IPS-NIHi7 (cell line): ENCODE measurements around the gene GLRX.
"Not testable (repeated sequence)": the region's sequence is repeated elsewhere in the genome, so short reads cannot be mapped to it uniquely, and the experiment has no call there.

Experiments used
- DNase-seq: peaks from one replicate; pipeline ENCODE4 v3.0.0; 2012; ENCODE audit warnings: mixed read lengths; ENCODE audit errors: extremely low spot score

The GLRX gene

GRCh38 chr5:95822542-95823181, at the start of gene GLRX:
TSS of gene GLRX (minus strand) at chr5:95822726. CDS start at chr5:95822662, 64 bp downstream.
- peak; percentile 63 for DNase-seq

GRCh38 chr5:95871146-95871806, 48.8 kb upstream of the GLRX start:
- no peak for DNase-seq

- DNase-seq, result no peak
Measured at GRCh38 chr5:95870105-95870672, 47.7 kb upstream of the GLRX start.

GRCh38 chr5:95869173-95869855, 46.8 kb upstream of the GLRX start:
- DNase-seq, result not testable (repeated sequence)

- DNase-seq, result no peak
Measured at GRCh38 chr5:95868136-95868535, 45.6 kb upstream of the GLRX start.

GRCh38 chr5:95866435-95867040, 44.0 kb upstream of the GLRX start:
- no peak for DNase-seq

- no peak for DNase-seq
Measured at GRCh38 chr5:95864944-95865504, 42.5 kb upstream of the GLRX start.

- DNase-seq, result no peak
Measured at GRCh38 chr5:95864456-95864855, 41.9 kb upstream of the GLRX start.

- no peak for DNase-seq
Measured at GRCh38 chr5:95863383-95863757, 40.8 kb upstream of the GLRX start.

GRCh38 chr5:95862671-95863382, 40.3 kb upstream of the GLRX start:
- DNase-seq, result no peak

- DNase-seq, result no peak
Measured at GRCh38 chr5:95861864-95862561, 39.5 kb upstream of the GLRX start.

GRCh38 chr5:95861221-95861863, 38.8 kb upstream of the GLRX start:
- DNase-seq, result no peak

- no peak for DNase-seq
Measured at GRCh38 chr5:95859661-95860060, 37.1 kb upstream of the GLRX start.

- DNase-seq, result peak; percentile 93
Measured at GRCh38 chr5:95858661-95859595, 36.4 kb upstream of the GLRX start.

- DNase-seq, result no peak
Measured at GRCh38 chr5:95858023-95858461, 35.5 kb upstream of the GLRX start.

- no peak for DNase-seq
Measured at GRCh38 chr5:95857185-95857945, 34.8 kb upstream of the GLRX start.

- no peak for DNase-seq
Measured at GRCh38 chr5:95856501-95856981, 34.0 kb upstream of the GLRX start.

GRCh38 chr5:95853490-95853889, 31.0 kb upstream of the GLRX start:
- no peak for DNase-seq
